Mesothelial cell of epicardium (in vitro differentiated cells): ENCODE measurements around the gene BTN3A1. TPM values are rescaled to one million over a fixed set of nuclear protein-coding genes. Genes with fewer than 3 reads are reported as not detected.
A peak's percentile ranks its signal among the peaks of the same experiment; 100 is the strongest.
"Not testable (repeated sequence)": the region's sequence is repeated elsewhere in the genome, so short reads cannot be mapped to it uniquely, and the experiment has no call there.

Experiments
- DNase-seq, 2 experiments: peaks; one replicate each; pipeline ENCODE4 v3.0.0; 2021; ENCODE audit warnings: low spot score in 2 of 2; ENCODE audit not compliant: unreplicated experiment in 2 of 2
- H3K27ac Mint-ChIP-seq: 2 replicates; pipeline ENCODE4 v1.8.0; 2021; ENCODE audit warnings: mixed read lengths
- H3K27me3 Mint-ChIP-seq: 2 replicates; pipeline ENCODE4 v1.8.0; 2021; ENCODE audit warnings: low read depth, mixed read lengths
- H3K36me3 Mint-ChIP-seq: 2 replicates; pipeline ENCODE4 v1.8.0; 2021; ENCODE audit warnings: mixed read lengths
- H3K4me1 Mint-ChIP-seq: 2 replicates; pipeline ENCODE4 v1.8.0; 2021; ENCODE audit warnings: mixed read lengths
- H3K4me3 Mint-ChIP-seq: 2 replicates; pipeline ENCODE4 v1.8.0; 2021; ENCODE audit warnings: mild to moderate bottlenecking, moderate library complexity, mixed read lengths
- H3K9me3 Mint-ChIP-seq: 2 replicates; pipeline ENCODE4 v1.8.0; 2021; ENCODE audit warnings: mixed read lengths
- total RNA-seq: library from RNA; stranded (reverse); gene quantifications from 3 replicates; pipeline ENCODE4 v1.2.1, GENCODE V29; 2021
- TF ChIP-seq, protein P1 (sequence below): fragments of 200-600 bp; sonication (generic); IDR thresholded peaks from one replicate; pipeline ENCODE4 v1.5.0; 2021; ENCODE audit warnings: antibody characterized with exemption; ENCODE audit not compliant: unreplicated experiment

Gene BTN3A1
- total RNA-seq: 37.2 to 39.8 TPM (median 39.0 TPM) in 3 replicates

DNA sequence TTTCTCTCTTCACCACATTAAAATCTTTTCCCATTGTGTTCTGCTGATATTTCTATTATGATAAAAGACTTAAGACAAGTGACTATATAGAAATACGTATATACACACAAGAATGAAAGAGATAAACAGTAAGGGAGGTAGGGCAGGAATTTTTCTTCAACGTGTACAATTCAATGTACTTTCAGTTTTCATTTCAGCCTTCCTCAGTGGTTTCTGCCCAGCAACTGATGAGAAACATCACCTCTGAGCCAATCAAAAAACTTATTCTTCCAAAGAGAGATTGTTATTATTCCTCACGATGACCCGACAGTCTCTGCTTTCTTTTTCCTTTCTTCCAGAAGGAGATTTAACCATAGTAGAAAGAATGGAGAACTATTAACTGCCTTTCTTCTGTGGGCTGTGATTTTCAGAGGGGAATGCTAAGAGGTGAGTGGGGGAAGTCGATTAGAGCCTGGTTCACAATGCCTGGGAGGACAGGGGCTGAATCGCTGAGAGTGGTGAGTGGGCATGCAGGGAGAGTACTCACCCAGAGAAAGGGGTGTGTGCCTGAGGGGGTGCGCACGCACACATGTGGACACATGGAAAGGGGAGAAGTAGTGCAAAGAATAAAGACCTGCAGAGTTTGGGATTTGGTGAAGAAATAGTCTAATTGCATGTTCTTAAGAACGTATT, at the start of gene BTN3A1:
BTN3A1 (plus strand) TSS at position 289 of the 672 bp plus-strand sequence. CDS start 3,289 bp downstream, outside the sequence.
- H3K4me3 Mint-ChIP-seq: peak within 1 kb of the TSS; percentile 92
- H3K4me1 Mint-ChIP-seq: peaks cover 26% of the 10 kb centered on the region
- peaks cover 11% of the 10 kb centered on the region for H3K27me3 Mint-ChIP-seq
- peak; percentile 37 to 68 for DNase-seq
- peaks cover 19% of the 10 kb centered on the region for H3K36me3 Mint-ChIP-seq
- H3K27ac Mint-ChIP-seq: peak within 1 kb of the TSS; percentile 99
- no peaks in the 10 kb centered on the region for H3K9me3 Mint-ChIP-seq
- TF ChIP-seq, protein P1, sequence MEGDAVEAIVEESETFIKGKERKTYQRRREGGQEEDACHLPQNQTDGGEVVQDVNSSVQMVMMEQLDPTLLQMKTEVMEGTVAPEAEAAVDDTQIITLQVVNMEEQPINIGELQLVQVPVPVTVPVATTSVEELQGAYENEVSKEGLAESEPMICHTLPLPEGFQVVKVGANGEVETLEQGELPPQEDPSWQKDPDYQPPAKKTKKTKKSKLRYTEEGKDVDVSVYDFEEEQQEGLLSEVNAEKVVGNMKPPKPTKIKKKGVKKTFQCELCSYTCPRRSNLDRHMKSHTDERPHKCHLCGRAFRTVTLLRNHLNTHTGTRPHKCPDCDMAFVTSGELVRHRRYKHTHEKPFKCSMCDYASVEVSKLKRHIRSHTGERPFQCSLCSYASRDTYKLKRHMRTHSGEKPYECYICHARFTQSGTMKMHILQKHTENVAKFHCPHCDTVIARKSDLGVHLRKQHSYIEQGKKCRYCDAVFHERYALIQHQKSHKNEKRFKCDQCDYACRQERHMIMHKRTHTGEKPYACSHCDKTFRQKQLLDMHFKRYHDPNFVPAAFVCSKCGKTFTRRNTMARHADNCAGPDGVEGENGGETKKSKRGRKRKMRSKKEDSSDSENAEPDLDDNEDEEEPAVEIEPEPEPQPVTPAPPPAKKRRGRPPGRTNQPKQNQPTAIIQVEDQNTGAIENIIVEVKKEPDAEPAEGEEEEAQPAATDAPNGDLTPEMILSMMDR: no peak

DNA sequence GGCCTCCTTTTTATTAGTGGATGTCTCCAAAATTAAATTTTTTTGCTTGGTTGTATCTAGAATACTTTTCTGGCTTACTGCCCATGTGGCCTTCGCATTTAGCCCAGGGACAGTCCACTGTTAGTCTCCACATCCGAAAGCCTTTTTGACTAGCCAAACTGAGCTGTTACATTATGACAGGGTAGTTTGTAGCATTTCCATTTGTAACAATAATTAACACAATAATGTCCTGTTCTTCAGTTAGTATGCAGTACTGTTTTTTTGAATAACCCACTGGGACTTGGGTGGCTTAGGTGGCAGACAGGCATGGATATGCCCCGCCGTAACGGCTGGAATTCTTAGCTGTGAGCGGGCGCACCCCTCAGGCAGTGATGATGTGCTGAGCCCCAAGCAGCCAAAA, 49.8 kb upstream of the BTN3A1 start:
- H3K4me1 Mint-ChIP-seq: no peaks in the 10 kb centered on the region

GRCh38 chr6:26354162-26354561, 47.9 kb upstream of the BTN3A1 start:
- Mint-ChIP-seq H3K4me3 (no peak overlapping the region), H3K4me1 (no peaks in the 10 kb centered on the region), H3K9me3 (no peaks in the 10 kb centered on the region), H3K36me3 (no peaks in the 10 kb centered on the region), H3K27me3 (no peaks in the 10 kb centered on the region), H3K27ac (no peak overlapping the region)
- TF ChIP-seq, protein P1: no peak
- DNase-seq: no peak

More for the DNA sequence above, 49.8 kb upstream of the BTN3A1 start:
- Mint-ChIP-seq H3K27me3 (no peaks in the 10 kb centered on the region), H3K27ac (no peak overlapping the region), H3K9me3 (no peaks in the 10 kb centered on the region), H3K4me3 (no peak overlapping the region), H3K36me3 (no peaks in the 10 kb centered on the region)
- no peak for DNase-seq
- TF ChIP-seq, protein P1: no peak

DNA sequence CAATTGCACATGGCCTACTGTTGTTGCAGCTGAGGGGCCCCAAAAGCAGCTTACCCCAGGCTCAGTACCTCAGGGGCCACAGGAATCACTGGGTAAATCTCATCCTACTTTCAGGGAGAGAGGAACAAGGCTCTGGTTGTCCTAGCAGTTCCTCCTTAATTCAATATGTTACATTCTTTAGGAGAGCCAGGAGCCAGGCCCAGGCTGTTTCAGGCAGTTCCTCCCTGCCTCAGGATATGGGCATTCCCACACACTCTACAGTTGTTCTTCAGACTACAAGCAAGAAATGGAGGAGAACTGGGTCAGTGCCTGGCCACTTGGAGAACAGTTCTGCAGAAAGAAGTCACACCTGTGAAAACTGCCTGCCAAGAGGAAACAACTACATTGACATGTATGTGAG, 46.7 kb upstream of the BTN3A1 start:
- Mint-ChIP-seq H3K27ac (no peak overlapping the region), H3K4me1 (no peaks in the 10 kb centered on the region), H3K27me3 (no peaks in the 10 kb centered on the region), H3K9me3 (no peaks in the 10 kb centered on the region), H3K36me3 (no peaks in the 10 kb centered on the region), H3K4me3 (no peak overlapping the region)
- no peak for DNase-seq
- TF ChIP-seq, protein P1: no peak

DNA sequence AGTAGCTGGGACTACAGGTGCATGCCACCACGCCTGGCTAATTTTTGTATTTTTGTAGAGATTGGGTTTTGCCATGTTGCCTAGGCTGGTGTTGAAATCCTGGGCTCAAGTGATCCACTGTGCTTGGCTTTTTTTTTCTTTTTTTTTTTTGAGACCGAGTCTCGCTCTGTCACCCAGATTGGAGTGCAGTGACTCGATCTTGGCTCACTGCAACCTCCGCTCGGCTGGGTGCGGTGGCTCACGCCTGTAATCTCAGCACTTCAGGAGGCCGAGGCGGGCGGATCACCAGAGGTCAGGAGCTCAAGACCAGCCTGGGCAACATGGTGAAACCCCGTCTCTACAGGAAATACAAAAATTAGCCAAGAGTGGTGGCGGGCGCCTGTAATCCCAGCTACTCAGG, 44.5 kb upstream of the BTN3A1 start:
- H3K4me1 Mint-ChIP-seq, H3K27ac Mint-ChIP-seq, H3K27me3 Mint-ChIP-seq, H3K9me3 Mint-ChIP-seq, DNase-seq, H3K36me3 Mint-ChIP-seq, H3K4me3 Mint-ChIP-seq: not testable (repeated sequence)

DNA sequence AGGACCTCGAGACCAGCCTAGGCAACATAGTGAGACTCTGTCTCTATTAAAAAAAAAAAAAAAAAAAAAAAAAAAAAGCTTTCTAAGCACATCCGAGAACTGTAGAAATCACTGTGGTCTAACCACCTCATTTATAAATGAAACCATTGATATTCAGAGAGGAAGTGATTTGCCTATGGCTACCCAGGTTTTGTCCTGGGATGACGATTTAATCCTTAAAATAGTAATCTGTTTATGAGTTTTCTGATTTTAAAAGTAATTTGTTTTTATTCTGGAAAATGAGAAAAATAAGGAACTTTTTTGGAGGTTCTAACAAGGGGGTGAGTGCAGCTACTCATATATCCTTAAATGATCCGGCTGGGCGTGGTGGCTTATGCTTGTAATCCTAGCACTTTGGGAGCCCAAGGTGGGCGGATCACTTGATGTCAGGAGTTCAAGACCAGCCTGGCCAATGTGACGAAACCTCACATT, 43.5 kb upstream of the BTN3A1 start:
- H3K9me3 Mint-ChIP-seq: no peaks in the 10 kb centered on the region
- H3K27ac Mint-ChIP-seq: no peak overlapping the region
- TF ChIP-seq, protein P1: no peak
- H3K4me1 Mint-ChIP-seq: no peaks in the 10 kb centered on the region
- DNase-seq: no peak
- H3K4me3 Mint-ChIP-seq: no peak overlapping the region
- no peaks in the 10 kb centered on the region for H3K27me3 Mint-ChIP-seq
- H3K36me3 Mint-ChIP-seq: no peaks in the 10 kb centered on the region
